ENCODE results near the gene RSL1D1.

GRCh38 chr16:11836650-11837244 lies 14.6 kb downstream of the RSL1D1 start:
- TF ChIP-seq CTCF (IDR thresholded peaks at IDR 0.05) (no peak), POLR2A (IDR thresholded peaks at IDR 0.05) (no peak)
